ENCODE measurements around the gene TSPAN32. TPM values are rescaled to one million over a fixed set of nuclear protein-coding genes. Genes with fewer than 3 reads are reported as not detected.

Gene TSPAN32
- total RNA-seq, 1 experiment from 2014 or later: not detected

DNA sequence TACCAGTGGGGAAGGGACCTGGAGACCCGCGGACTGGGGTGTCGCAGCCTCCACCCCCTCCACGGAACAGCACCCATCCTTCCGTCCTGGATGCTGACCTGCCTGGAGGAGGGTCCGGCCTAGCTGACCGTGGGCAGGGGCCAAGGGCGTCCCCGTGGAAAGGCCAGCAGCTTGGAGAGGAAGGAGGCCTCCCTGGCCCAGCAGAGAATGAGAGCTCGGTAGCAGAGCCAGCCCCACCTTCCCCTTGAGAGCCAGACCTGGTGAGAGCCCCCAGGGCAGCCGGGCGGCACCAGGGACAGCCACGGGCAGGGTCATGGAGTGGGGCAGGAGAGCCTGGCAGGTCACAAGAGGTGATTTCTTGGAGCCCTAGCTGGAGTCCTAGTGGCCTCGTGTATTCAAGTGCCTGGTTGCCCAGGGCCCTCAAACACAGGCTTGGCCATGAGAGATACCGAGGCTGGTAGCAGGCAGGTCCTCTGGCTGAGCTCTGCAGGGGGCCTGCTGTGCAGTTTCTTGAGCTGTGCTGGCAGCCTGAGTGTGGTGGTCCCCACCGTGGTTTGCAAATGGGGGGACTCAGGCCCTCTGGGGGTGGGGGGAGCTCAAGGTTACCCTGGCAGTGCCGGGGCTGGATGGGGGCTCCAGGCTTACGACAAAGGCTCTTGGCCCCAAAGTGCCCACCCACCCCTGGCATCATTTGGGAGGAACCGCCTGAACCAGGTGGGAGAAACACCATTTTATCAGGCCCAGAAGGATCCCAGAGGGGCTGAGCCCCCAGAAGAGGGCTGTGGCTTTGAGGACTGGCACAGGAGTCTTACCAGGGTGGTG lies 7.6 kb downstream of the TSPAN32 start:
- ChIA-PET CTCF (interaction anchor here (0.6 to 4.0 kb wide), 6 partner anchors 10 to 221 kb away, joined by 3 to 46 read pairs (median 4); no protein-coding TSS in a partner anchor), POLR2A (no interaction called here)
- peaks cover 7% of the 10 kb centered on the region for H3K4me1 Mint-ChIP-seq (ENCODE audit: insufficient read depth, unreplicated experiment)
- no peaks in the 10 kb centered on the region for H3K9me3 Mint-ChIP-seq (ENCODE audit: unreplicated experiment)
- no peaks in the 10 kb centered on the region for H3K36me3 Mint-ChIP-seq (ENCODE audit: insufficient read depth, unreplicated experiment)
- intact Hi-C loops (cut with micrococcal nuclease): no loop called here
- no TSS peak for BruUV-seq (replicated peaks)
- no peak overlapping the region for H3K4me3 Mint-ChIP-seq (ENCODE audit: unreplicated experiment)
- H3K27ac Mint-ChIP-seq (ENCODE audit: low read depth, unreplicated experiment): no peak overlapping the region
- no peaks in the 10 kb centered on the region for H3K27me3 Mint-ChIP-seq (ENCODE audit: insufficient read depth, unreplicated experiment)
- TF ChIP-seq, protein P1, sequence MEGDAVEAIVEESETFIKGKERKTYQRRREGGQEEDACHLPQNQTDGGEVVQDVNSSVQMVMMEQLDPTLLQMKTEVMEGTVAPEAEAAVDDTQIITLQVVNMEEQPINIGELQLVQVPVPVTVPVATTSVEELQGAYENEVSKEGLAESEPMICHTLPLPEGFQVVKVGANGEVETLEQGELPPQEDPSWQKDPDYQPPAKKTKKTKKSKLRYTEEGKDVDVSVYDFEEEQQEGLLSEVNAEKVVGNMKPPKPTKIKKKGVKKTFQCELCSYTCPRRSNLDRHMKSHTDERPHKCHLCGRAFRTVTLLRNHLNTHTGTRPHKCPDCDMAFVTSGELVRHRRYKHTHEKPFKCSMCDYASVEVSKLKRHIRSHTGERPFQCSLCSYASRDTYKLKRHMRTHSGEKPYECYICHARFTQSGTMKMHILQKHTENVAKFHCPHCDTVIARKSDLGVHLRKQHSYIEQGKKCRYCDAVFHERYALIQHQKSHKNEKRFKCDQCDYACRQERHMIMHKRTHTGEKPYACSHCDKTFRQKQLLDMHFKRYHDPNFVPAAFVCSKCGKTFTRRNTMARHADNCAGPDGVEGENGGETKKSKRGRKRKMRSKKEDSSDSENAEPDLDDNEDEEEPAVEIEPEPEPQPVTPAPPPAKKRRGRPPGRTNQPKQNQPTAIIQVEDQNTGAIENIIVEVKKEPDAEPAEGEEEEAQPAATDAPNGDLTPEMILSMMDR (IDR thresholded peaks at IDR 0.05; ENCODE audit: unreplicated experiment): no peak
- DNase-seq (ENCODE audit: unreplicated experiment): no peak

DNA sequence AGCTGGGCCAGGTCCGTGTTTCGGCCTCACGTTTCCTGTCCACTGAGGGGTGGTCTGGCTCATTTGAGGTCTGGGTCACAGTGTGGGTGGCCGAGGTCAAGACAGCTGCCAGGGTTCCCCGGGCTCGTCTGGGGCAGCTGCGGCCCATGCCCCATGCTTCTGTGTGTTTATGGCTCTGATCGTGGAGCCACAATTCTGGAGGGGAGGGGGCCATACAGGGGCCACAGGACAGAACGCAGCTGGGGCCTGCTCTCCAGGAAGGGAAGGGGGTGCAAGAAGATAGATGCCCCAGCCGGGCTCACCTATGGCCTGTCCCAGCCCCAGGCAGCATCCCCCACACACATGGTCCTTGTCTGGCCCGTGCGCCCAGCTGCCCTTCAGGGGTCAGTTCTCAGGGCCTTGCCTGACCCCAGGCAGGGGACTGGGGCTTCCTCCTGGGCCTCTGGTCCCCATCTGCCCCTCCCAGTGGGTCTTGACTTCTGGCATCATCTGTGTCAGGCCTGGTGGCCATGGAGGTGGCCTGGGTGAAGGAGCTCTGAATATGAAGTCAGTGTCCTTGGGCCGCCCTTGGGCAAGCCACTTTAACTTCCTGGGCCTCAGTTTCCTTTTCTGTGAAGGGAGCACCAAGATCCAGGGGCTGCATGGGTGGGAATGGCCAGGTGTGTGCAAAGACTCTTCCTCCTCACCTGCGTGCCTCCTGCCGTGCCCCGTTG lies 8.4 kb downstream of the TSPAN32 start:
- TF ChIP-seq, protein P1 (IDR thresholded peaks at IDR 0.05; ENCODE audit: unreplicated experiment): no peak
- ChIA-PET POLR2A (no interaction called here), CTCF (interaction anchor here (1.2 to 4.0 kb wide), 3 partner anchors 11 to 221 kb away, joined by 4 to 46 read pairs (median 4); no protein-coding TSS in a partner anchor)
- no peak for DNase-seq (ENCODE audit: unreplicated experiment)
- Mint-ChIP-seq H3K27ac (ENCODE audit: low read depth, unreplicated experiment) (no peak overlapping the region), H3K36me3 (ENCODE audit: insufficient read depth, unreplicated experiment) (no peaks in the 10 kb centered on the region), H3K27me3 (ENCODE audit: insufficient read depth, unreplicated experiment) (no peaks in the 10 kb centered on the region), H3K4me1 (ENCODE audit: insufficient read depth, unreplicated experiment) (peaks cover 7% of the 10 kb centered on the region), H3K9me3 (ENCODE audit: unreplicated experiment) (no peaks in the 10 kb centered on the region), H3K4me3 (ENCODE audit: unreplicated experiment) (no peak overlapping the region)
- intact Hi-C loops (cut with micrococcal nuclease): no loop called here
- BruUV-seq (replicated peaks): no TSS peak

DNA sequence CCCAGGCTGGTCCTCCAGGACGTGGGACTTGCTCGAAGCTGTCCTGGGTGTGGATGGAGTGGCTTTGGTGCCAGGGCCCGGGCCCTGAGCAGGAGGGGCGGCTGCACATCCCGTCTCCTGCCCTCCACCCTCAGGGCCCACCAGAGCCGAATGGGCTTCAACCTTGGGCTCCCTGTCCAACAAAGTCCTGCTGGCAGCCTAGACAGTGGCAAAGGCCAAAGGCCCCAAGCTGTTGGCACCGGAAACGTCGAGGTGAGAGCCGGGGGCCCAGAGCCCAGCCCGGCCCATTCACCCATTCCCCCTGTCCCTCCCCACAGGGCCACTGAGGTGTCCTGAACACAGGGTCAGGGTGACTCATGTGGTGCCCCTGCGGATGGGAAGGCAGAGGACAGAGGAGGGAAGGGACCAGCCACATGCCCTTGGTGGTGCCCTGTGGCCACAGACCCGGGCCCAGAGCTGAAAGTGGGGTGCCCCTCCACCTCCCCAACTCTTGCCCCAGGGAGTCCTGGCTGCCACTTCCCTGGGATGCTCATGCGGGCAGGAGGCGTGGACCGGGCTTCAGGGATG lies 9.1 kb downstream of the TSPAN32 start:
- ChIA-PET POLR2A (interaction anchor here (0.7 kb wide), 1 partner anchor 791 kb away, joined by 3 read pairs; no protein-coding TSS in a partner anchor), CTCF (interaction anchor here (1.2 to 4.0 kb wide), 3 partner anchors 12 to 221 kb away, joined by 4 to 46 read pairs (median 4); no protein-coding TSS in a partner anchor)
- TF ChIP-seq, protein P1 (IDR thresholded peaks at IDR 0.05; ENCODE audit: unreplicated experiment): no peak
- Mint-ChIP-seq H3K27me3 (ENCODE audit: insufficient read depth, unreplicated experiment) (no peaks in the 10 kb centered on the region), H3K4me1 (ENCODE audit: insufficient read depth, unreplicated experiment) (peaks cover 7% of the 10 kb centered on the region), H3K9me3 (ENCODE audit: unreplicated experiment) (no peaks in the 10 kb centered on the region), H3K27ac (ENCODE audit: low read depth, unreplicated experiment) (no peak overlapping the region), H3K36me3 (ENCODE audit: insufficient read depth, unreplicated experiment) (no peaks in the 10 kb centered on the region), H3K4me3 (ENCODE audit: unreplicated experiment) (no peak overlapping the region)
- BruUV-seq (replicated peaks): no TSS peak
- DNase-seq (ENCODE audit: unreplicated experiment): no peak
- intact Hi-C loops (cut with micrococcal nuclease): no loop called here
